Measurements from ENCODE around the gene CD99. TPM values are rescaled to one million over a fixed set of nuclear protein-coding genes. Genes with fewer than 3 reads are reported as not detected.
A peak's percentile ranks its signal among the peaks of the same experiment; 100 is the strongest.

The CD99 gene
- total RNA-seq, 1 donor, result 355 TPM

GRCh38 chrX:2658585-2659292, 32.4 kb upstream of the CD99 start:
- no peak for DNase-seq (ENCODE audit: low read depth)
- TF ChIP-seq, protein P1, sequence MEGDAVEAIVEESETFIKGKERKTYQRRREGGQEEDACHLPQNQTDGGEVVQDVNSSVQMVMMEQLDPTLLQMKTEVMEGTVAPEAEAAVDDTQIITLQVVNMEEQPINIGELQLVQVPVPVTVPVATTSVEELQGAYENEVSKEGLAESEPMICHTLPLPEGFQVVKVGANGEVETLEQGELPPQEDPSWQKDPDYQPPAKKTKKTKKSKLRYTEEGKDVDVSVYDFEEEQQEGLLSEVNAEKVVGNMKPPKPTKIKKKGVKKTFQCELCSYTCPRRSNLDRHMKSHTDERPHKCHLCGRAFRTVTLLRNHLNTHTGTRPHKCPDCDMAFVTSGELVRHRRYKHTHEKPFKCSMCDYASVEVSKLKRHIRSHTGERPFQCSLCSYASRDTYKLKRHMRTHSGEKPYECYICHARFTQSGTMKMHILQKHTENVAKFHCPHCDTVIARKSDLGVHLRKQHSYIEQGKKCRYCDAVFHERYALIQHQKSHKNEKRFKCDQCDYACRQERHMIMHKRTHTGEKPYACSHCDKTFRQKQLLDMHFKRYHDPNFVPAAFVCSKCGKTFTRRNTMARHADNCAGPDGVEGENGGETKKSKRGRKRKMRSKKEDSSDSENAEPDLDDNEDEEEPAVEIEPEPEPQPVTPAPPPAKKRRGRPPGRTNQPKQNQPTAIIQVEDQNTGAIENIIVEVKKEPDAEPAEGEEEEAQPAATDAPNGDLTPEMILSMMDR (IDR thresholded peaks at IDR 0.05; ENCODE audit: insufficient read depth, low read length), result no peak
- H3K4me3 ChIP-seq (ENCODE audit: low read depth, low read length), result no peak overlapping the region

- H3K4me3 ChIP-seq (ENCODE audit: low read depth, low read length), result no peak overlapping the region
- DNase-seq (ENCODE audit: low read depth), result no peak
- TF ChIP-seq, protein P1 (IDR thresholded peaks at IDR 0.05; ENCODE audit: insufficient read depth, low read length), result no peak
Measured at GRCh38 chrX:2662586-2662985, 28.5 kb upstream of the CD99 start.

DNA sequence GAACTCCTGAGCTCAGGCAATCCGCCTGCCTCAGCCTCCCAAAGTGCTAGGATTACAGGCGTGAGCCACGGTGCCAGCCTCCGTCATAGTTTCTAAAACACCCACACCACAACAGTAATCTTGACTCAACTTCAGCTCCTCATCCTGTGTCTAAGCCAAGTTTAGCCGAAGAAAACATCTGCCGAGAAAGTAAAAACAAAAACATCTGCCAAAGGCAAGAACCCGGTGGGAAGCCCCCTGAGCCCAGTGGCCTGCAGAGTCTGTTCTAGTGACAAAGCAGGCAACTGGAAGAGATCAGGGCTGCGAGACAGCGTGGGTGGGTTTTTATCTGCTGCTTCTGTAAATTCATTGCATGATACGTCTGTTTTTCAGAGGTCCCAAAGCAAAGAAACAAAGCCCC, 26.6 kb upstream of the CD99 start:
- DNase-seq (ENCODE audit: low read depth), result peak; percentile 68
- no peak overlapping the region for H3K4me3 ChIP-seq (ENCODE audit: low read depth, low read length)
- TF ChIP-seq, protein P1 (IDR thresholded peaks at IDR 0.05; ENCODE audit: insufficient read depth, low read length), result no peak

GRCh38 chrX:2665387-2666304, 25.4 kb upstream of the CD99 start:
- DNase-seq (ENCODE audit: low read depth), result peak; percentile 32
- no peak overlapping the region for H3K4me3 ChIP-seq (ENCODE audit: low read depth, low read length)
- TF ChIP-seq, protein P1 (IDR thresholded peaks at IDR 0.05; ENCODE audit: insufficient read depth, low read length), result no peak

GRCh38 chrX:2666491-2666890, 24.6 kb upstream of the CD99 start:
- no peak overlapping the region for H3K4me3 ChIP-seq (ENCODE audit: low read depth, low read length)
- TF ChIP-seq, protein P1 (IDR thresholded peaks at IDR 0.05; ENCODE audit: insufficient read depth, low read length), result no peak
- no peak for DNase-seq (ENCODE audit: low read depth)

DNA sequence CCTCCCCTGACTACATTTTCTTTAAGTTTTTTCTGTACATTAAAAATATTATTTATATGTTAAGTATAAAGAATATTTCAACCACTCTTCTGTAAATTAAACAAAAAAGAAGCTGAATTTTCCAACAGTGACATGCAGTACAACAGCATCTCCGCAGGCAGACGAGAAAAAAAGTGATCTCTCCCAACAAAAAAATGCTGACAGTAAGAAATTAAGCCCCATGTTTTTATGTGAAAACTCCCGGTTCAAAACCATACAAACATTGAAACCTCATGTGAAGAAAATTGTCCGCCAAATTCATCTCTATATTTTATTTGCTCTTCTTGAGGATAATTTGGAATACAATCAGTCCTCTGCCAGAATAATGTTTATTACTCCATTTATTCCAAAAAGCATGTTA, 20.1 kb upstream of the CD99 start:
- H3K4me3 ChIP-seq (ENCODE audit: low read depth, low read length), result no peak overlapping the region
- no peak for DNase-seq (ENCODE audit: low read depth)
- TF ChIP-seq, protein P1 (IDR thresholded peaks at IDR 0.05; ENCODE audit: insufficient read depth, low read length), result no peak
